CD14-positive monocyte (primary cell): Measurements from ENCODE around the gene TMEM178B. TPM values are rescaled to one million over a fixed set of nuclear protein-coding genes. Genes with fewer than 3 reads are reported as not detected.
A peak's percentile ranks its signal among the peaks of the same experiment; 100 is the strongest.

ENCODE experiments used
- DNase-seq, 3 donors: peaks; one replicate each; pipeline ENCODE4 v3.0.0-alpha.2; 2011 to 2022
- H2AFZ ChIP-seq: 2 replicates; pipeline ENCODE4 v1.6.0; 2012; ENCODE audit warnings: mild to moderate bottlenecking, low read depth, low read length, inconsistent platforms; ENCODE audit not compliant: insufficient read depth, poor library complexity, severe bottlenecking
- H3K27ac ChIP-seq, 2 donors: 1 replicate in 1 of 2; 2 replicates in 1 of 2; pipeline ENCODE4 v1.5.1; 2012 to 2013; ENCODE audit warnings: low read length in 2 of 2, control low read depth in 1 of 2, inconsistent platforms in 1 of 2, low read depth in 1 of 2, mild to moderate bottlenecking in 1 of 2
- H3K27me3 ChIP-seq, 2 donors: one replicate each; pipeline versions ENCODE4 v1.6.0 to v1.6.1; 2011 to 2013; ENCODE audit warnings: low read length in 2 of 2; ENCODE audit not compliant: control insufficient read depth in 2 of 2, insufficient read depth in 2 of 2
- H3K36me3 ChIP-seq, 2 donors: replicated peaks in 1 of 2; 1 replicate in 1 of 2; 2 replicates in 1 of 2; pipeline versions ENCODE4 v1.5.1 to v1.6.1; 2012 to 2013; ENCODE audit warnings: low read length in 2 of 2, control low read depth in 1 of 2, inconsistent platforms in 1 of 2, mild to moderate bottlenecking in 1 of 2; ENCODE audit not compliant: insufficient read depth in 2 of 2, control insufficient read depth in 1 of 2
- H3K4me1 ChIP-seq, 2 donors: 1 replicate in 1 of 2; 2 replicates in 1 of 2; pipeline versions ENCODE4 v1.5.1 to v1.6.1; 2012 to 2013; ENCODE audit warnings: low read length in 2 of 2, control low read depth in 1 of 2, inconsistent platforms in 1 of 2, mild to moderate bottlenecking in 1 of 2, moderate library complexity in 1 of 2; ENCODE audit not compliant: insufficient read depth in 2 of 2, control insufficient read depth in 1 of 2
- H3K4me2 ChIP-seq: replicated peaks from 2 replicates; pipeline ENCODE3; 2012; ENCODE audit warnings: low read length, moderate library complexity, mild to moderate bottlenecking; ENCODE audit not compliant: poor library complexity, severe bottlenecking; ENCODE audit errors: extremely low read depth
- H3K4me3 ChIP-seq, 3 experiments: fragments of 200-600 bp in 1 of 3; sonication (generic) in 1 of 3; replicated peaks in 1 of 3; 1 replicate in 2 of 3; 2 replicates in 1 of 3; pipeline ENCODE4 v1.5.1; 2011 to 2013; ENCODE audit warnings: low read length in 3 of 3, mild to moderate bottlenecking in 3 of 3, control low read depth in 2 of 3, low read depth in 2 of 3, inconsistent platforms in 1 of 3, moderate library complexity in 1 of 3
- H3K79me2 ChIP-seq: 2 replicates; pipeline ENCODE4 v1.6.0; 2012; ENCODE audit warnings: mild to moderate bottlenecking, control low read depth, inconsistent platforms, low read length, moderate library complexity; ENCODE audit not compliant: insufficient read depth
- H3K9ac ChIP-seq: 2 replicates; pipeline ENCODE4 v1.6.0; 2017; ENCODE audit warnings: low read length, mild to moderate bottlenecking; ENCODE audit not compliant: insufficient read depth, poor library complexity, severe bottlenecking
- H3K9me3 ChIP-seq, 2 donors: replicated peaks in 1 of 2; 1 replicate in 1 of 2; 2 replicates in 1 of 2; pipeline versions ENCODE4 v1.5.1 to v1.6.1; 2012 to 2013; ENCODE audit warnings: low read length in 2 of 2, control low read depth in 1 of 2; ENCODE audit not compliant: control insufficient read depth in 1 of 2, insufficient read depth in 1 of 2
- H4K20me1 ChIP-seq: 2 replicates; pipeline ENCODE4 v1.6.0; 2012; ENCODE audit warnings: mild to moderate bottlenecking, low read length, control low read depth, moderate library complexity; ENCODE audit not compliant: insufficient read depth
- H3K27ac Mint-ChIP-seq, 7 donors: one replicate each; pipeline ENCODE4 v1.8.0; 2020; ENCODE audit warnings: mild to moderate bottlenecking in 7 of 7, mixed read lengths in 7 of 7, moderate library complexity in 6 of 7, inconsistent platforms in 2 of 7
- H3K27me3 Mint-ChIP-seq, 3 donors: one replicate each; pipeline ENCODE4 v1.8.0; 2021 to 2022; ENCODE audit warnings: low read depth in 3 of 3, mild to moderate bottlenecking in 3 of 3, mixed read lengths in 3 of 3, moderate library complexity in 3 of 3, inconsistent platforms in 1 of 3
- H3K36me3 Mint-ChIP-seq, 2 donors: one replicate each; pipeline ENCODE4 v1.8.0; 2020; ENCODE audit warnings: mixed read lengths in 2 of 2, inconsistent platforms in 1 of 2, mild to moderate bottlenecking in 1 of 2
- H3K4me1 Mint-ChIP-seq: one replicate; pipeline ENCODE4 v1.8.0; 2020; ENCODE audit warnings: mild to moderate bottlenecking, mixed read lengths
- H3K4me3 Mint-ChIP-seq, 2 donors: one replicate each; pipeline ENCODE4 v1.8.0; 2020; ENCODE audit warnings: mild to moderate bottlenecking in 2 of 2, mixed read lengths in 2 of 2, moderate library complexity in 1 of 2
- H3K9me3 Mint-ChIP-seq, 7 donors: one replicate each; pipeline ENCODE4 v1.8.0; 2020 to 2022; ENCODE audit warnings: mixed read lengths in 7 of 7, mild to moderate bottlenecking in 6 of 7, moderate library complexity in 6 of 7, inconsistent platforms in 2 of 7
- CTCF ChIP-seq: fragments of 200-600 bp; IDR thresholded peaks from one replicate; pipeline ENCODE4 v1.8.0; 2022; ENCODE audit warnings: antibody characterized with exemption, mild to moderate bottlenecking
- WGBS: methylation state at CpG from one replicate; pipeline ENCODE4 v1.1.5; 2013; ENCODE audit warnings: missing lambda C conversion rate; ENCODE audit not compliant: insufficient coverage; 5-methylcytosine and 5-hydroxymethylcytosine counted together
- intact Hi-C, 2 donors: fragments of 100-400 bp; cut with micrococcal nuclease; formaldehyde crosslinking; loops; one replicate each; pipeline versions ENCODE4 v1.15.0 to v1.15.1; 2023
- polyA plus RNA-seq, 3 donors: library from polyadenylated mRNA; depleted of rRNA in 1 of 3; unstranded in 2 of 3; stranded (reverse) in 1 of 3; fragments of 300-500 nt in 2 of 3; fragments of >200 nt in 1 of 3; fragmentation: Illumina TruSeq in 2 of 3; gene quantifications; 1 replicate in 2 of 3; 2 replicates in 1 of 3; pipeline ENCODE4 v1.2.3, GENCODE V29; 2012 to 2021

Gene TMEM178B
- polyA plus RNA-seq, 3 donors, result not detected

- Mint-ChIP-seq H3K27me3 (peaks cover 0 to 6% (median 5%) of the 10 kb centered on the region in 3 donors), H3K36me3 (no peaks in the 10 kb centered on the region), H3K27ac (peak overlapping the region in 1 of 7 donors; percentile 26), H3K9me3 (peaks cover 0 to 7% (median 4%) of the 10 kb centered on the region in 7 donors), H3K4me3 (no peak overlapping the region), H3K4me1 (no peaks in the 10 kb centered on the region)
- H3K9ac ChIP-seq, result no peak overlapping the region
- DNase-seq, result no peak
- no peak for TF ChIP-seq CTCF
- WGBS, result 67% methylated on average over 1 of the region's 2 CpGs
- no peaks in the 10 kb centered on the region for H3K36me3 ChIP-seq
- H3K79me2 ChIP-seq, result no peaks in the 10 kb centered on the region
- no peak overlapping the region for H3K27ac ChIP-seq
- H3K9me3 ChIP-seq, result peaks cover 0 to 3% of the 10 kb centered on the region in 2 donors
- intact Hi-C loops, result no loop called here
- no peaks in the 10 kb centered on the region for H3K4me1 ChIP-seq
- no peak overlapping the region for H2AFZ ChIP-seq
- no peaks in the 10 kb centered on the region for H4K20me1 ChIP-seq
- no peaks in the 10 kb centered on the region for H3K27me3 ChIP-seq
- no peak overlapping the region for H3K4me3 ChIP-seq
- H3K4me2 ChIP-seq, result no peak overlapping the region
Measured at GRCh38 chr7:141300816-141301215, 227.0 kb downstream of the TMEM178B start.

- H3K27ac Mint-ChIP-seq, result no peak overlapping the region
- no peaks in the 10 kb centered on the region for H3K4me1 ChIP-seq
- H2AFZ ChIP-seq, result no peak overlapping the region
- no peaks in the 10 kb centered on the region for H3K4me1 Mint-ChIP-seq
- no peak for DNase-seq
- peaks cover 0 to 3% of the 10 kb centered on the region in 2 donors for H3K9me3 ChIP-seq
- H3K27me3 ChIP-seq, result no peaks in the 10 kb centered on the region
- H3K9ac ChIP-seq, result no peak overlapping the region
- H3K79me2 ChIP-seq, result no peaks in the 10 kb centered on the region
- H3K9me3 Mint-ChIP-seq, result peaks cover 0 to 7% (median 4%) of the 10 kb centered on the region in 7 donors
- no peaks in the 10 kb centered on the region for H3K36me3 Mint-ChIP-seq
- no peak overlapping the region for H3K4me2 ChIP-seq
- WGBS, result 89% methylated on average over 5 of the region's 8 CpGs
- intact Hi-C loops, result no loop called here
- no peak overlapping the region for H3K4me3 Mint-ChIP-seq
- H4K20me1 ChIP-seq, result no peaks in the 10 kb centered on the region
- TF ChIP-seq CTCF, result no peak
- no peaks in the 10 kb centered on the region for H3K36me3 ChIP-seq
- H3K4me3 ChIP-seq, result no peak overlapping the region
- peaks cover 0 to 4% (median 4%) of the 10 kb centered on the region in 3 donors for H3K27me3 Mint-ChIP-seq
- H3K27ac ChIP-seq, result no peak overlapping the region
Measured at GRCh38 chr7:141301544-141301943, 227.7 kb downstream of the TMEM178B start.
